ENCODE results near the gene ZNF865.

The ZNF865 gene

GRCh38 chr19:55603581-55604292, 1.7 kb upstream of the ZNF865 start:
- in situ Hi-C loops (cut with MboI; ENCODE audit: low sequenced_read_pairs): no loop called here

GRCh38 chr19:55605207-55605636, 225 bp upstream of the ZNF865 start:
- in situ Hi-C loops (cut with MboI; ENCODE audit: low sequenced_read_pairs): no loop called here

- in situ Hi-C loops (cut with MboI; ENCODE audit: low sequenced_read_pairs): no loop called here
These were observed 982 bp downstream of the ZNF865 start for GRCh38 chr19:55606471-55606787.

GRCh38 chr19:55606817-55607216, 1.4 kb downstream of the ZNF865 start:
- in situ Hi-C loops (cut with MboI; ENCODE audit: low sequenced_read_pairs): no loop called here

GRCh38 chr19:55609326-55609725, 3.9 kb downstream of the ZNF865 start:
- in situ Hi-C loops (cut with MboI; ENCODE audit: low sequenced_read_pairs): no loop called here

GRCh38 chr19:55611300-55611982, 6.0 kb downstream of the ZNF865 start:
- in situ Hi-C loops (cut with MboI; ENCODE audit: low sequenced_read_pairs): no loop called here

GRCh38 chr19:55611983-55612645, 6.7 kb downstream of the ZNF865 start:
- in situ Hi-C loops (cut with MboI; ENCODE audit: low sequenced_read_pairs): no loop called here

GRCh38 chr19:55613396-55613795, 7.9 kb downstream of the ZNF865 start:
- in situ Hi-C loops (cut with MboI; ENCODE audit: low sequenced_read_pairs): no loop called here

GRCh38 chr19:55613930-55614710, 8.7 kb downstream of the ZNF865 start:
- in situ Hi-C loops (cut with MboI; ENCODE audit: low sequenced_read_pairs): no loop called here

GRCh38 chr19:55614711-55615542, 9.5 kb downstream of the ZNF865 start:
- in situ Hi-C loops (cut with MboI; ENCODE audit: low sequenced_read_pairs): no loop called here

- in situ Hi-C loops (cut with MboI; ENCODE audit: low sequenced_read_pairs): no loop called here
These were observed 10.3 kb downstream of the ZNF865 start for GRCh38 chr19:55615543-55616394.

GRCh38 chr19:55616395-55616875, 11.0 kb downstream of the ZNF865 start:
- in situ Hi-C loops (cut with MboI; ENCODE audit: low sequenced_read_pairs): no loop called here

- in situ Hi-C loops (cut with MboI; ENCODE audit: low sequenced_read_pairs): no loop called here
These were observed 12.0 kb downstream of the ZNF865 start for GRCh38 chr19:55617426-55617825.

GRCh38 chr19:55618426-55618825, 13.0 kb downstream of the ZNF865 start:
- in situ Hi-C loops (cut with MboI; ENCODE audit: low sequenced_read_pairs): no loop called here

GRCh38 chr19:55619286-55619685, 13.8 kb downstream of the ZNF865 start:
- in situ Hi-C loops (cut with MboI; ENCODE audit: low sequenced_read_pairs): no loop called here

- in situ Hi-C loops (cut with MboI; ENCODE audit: low sequenced_read_pairs): loop anchor here (10.0 kb wide), 1 partner anchor 106 kb away; no protein-coding TSS in a partner anchor
These were observed 15.2 kb downstream of the ZNF865 start for GRCh38 chr19:55620410-55621204.

GRCh38 chr19:55621205-55621672, 15.8 kb downstream of the ZNF865 start:
- in situ Hi-C loops (cut with MboI; ENCODE audit: low sequenced_read_pairs): loop anchor here (10.0 kb wide), 1 partner anchor 106 kb away; no protein-coding TSS in a partner anchor

GRCh38 chr19:55621673-55622231, 16.3 kb downstream of the ZNF865 start:
- in situ Hi-C loops (cut with MboI; ENCODE audit: low sequenced_read_pairs): loop anchor here (10.0 kb wide), 1 partner anchor 107 kb away; no protein-coding TSS in a partner anchor

All from HL-60/S4 treated with phorbol 12-myristate 13-acetate at 8.2 ng/mL for 4 days and 3 days (cell line).